ENCODE results near the gene COL20A1.

DNA sequence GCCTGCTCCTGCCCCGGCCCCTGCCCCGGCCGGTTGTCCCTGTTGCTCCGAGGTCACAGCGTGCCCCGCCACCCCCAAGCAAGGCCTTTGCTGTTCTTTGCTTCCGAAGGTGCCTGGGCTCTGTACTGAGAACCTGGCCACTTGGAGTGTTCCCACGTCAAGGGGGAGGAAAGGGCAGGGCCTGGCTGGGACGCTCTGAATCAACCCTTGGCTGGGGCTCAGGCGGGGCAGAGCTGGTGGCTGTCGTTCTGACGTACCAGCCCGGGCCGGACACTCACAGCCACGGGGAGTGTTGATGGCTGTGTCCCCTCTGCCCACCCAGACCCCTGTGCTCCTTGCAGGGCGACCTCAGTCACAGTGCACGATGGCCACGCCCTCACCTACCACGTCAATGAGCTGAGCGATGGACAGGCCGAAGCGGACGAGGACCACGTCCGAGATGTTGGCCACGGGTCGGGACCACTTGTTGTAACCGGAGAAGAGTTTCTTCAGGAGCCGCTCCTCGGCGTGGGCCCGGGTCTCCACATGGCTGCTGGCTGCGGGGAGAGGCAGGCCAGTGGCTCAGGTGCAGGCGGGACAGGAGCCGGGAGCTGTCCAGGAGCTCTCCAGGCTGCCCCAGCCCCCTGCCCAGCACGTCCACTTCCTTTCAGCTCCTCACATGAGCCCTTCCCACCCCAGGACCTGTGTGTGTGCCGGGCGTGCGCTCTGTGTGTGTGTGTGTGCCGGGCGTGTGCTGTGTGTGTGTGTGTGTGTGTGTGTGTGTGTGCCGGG is 66.4 kb downstream of the COL20A1 start:
- TF ChIP-seq, protein P1, sequence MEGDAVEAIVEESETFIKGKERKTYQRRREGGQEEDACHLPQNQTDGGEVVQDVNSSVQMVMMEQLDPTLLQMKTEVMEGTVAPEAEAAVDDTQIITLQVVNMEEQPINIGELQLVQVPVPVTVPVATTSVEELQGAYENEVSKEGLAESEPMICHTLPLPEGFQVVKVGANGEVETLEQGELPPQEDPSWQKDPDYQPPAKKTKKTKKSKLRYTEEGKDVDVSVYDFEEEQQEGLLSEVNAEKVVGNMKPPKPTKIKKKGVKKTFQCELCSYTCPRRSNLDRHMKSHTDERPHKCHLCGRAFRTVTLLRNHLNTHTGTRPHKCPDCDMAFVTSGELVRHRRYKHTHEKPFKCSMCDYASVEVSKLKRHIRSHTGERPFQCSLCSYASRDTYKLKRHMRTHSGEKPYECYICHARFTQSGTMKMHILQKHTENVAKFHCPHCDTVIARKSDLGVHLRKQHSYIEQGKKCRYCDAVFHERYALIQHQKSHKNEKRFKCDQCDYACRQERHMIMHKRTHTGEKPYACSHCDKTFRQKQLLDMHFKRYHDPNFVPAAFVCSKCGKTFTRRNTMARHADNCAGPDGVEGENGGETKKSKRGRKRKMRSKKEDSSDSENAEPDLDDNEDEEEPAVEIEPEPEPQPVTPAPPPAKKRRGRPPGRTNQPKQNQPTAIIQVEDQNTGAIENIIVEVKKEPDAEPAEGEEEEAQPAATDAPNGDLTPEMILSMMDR (IDR thresholded peaks at IDR 0.05) = no peak
- TF ChIP-seq POLR2A (IDR thresholded peaks at IDR 0.05) = no peak
- TF ChIP-seq POLR2AphosphoS5 (IDR thresholded peaks at IDR 0.05) = no peak
